Measurements from ENCODE around the gene TPRG1.

TPRG1 gene

DNA sequence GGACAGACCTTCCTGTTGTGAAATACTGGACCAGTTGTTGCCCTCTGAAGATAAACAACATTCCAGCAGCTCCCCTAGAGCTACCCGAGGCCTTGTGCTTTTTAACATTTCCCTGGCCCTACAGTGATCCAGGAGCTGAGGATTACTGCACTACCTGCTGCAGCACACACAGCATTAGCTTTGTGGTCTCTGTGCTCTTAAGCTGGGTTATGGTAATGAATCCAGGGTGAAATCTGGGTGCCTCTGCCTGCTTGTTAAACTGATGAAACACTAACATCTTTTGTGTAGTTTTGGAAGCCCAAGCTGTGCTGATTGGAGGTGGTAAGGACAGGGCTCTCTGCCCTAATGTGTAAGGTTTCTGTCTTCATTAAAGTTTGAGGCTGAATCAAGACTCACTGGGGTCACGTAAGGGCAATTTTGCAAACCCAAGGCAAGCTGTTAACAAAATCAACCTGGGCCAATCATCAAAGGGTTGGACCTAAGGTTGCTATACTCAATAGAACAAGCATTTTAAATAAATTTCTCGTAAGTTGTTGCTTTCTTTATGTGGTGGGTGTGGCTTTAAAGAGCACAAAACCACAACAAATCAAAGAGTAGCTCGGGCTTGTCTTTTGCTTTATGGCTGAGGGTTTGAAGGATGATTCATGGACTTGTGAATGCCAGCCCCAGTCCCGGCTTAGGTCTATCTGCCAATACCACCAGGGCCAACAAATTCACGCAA lies 183.9 kb downstream of the TPRG1 start:
- DNase-seq (ENCODE audit: low read depth) = peak; percentile 38

DNA sequence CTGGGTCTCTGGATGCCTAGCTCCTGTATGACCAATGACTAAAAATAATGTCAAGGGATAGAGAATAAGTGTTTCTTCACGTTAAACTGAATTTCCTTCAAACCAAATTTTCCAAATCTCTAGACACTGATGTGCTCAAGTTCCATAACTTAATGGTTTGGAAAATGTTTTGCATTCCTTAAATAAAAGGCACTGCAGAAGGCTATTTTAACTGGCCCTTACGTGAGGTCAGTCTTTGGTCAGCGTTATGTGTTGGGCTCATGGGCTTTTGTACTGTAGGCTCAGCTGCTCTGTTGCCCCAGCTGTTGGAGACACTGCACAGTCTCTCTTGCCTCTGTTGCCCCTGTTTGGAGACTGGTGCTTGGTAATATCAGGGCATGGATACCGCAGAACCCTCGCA lies 188.5 kb downstream of the TPRG1 start:
- DNase-seq (ENCODE audit: low read depth) = no peak

DNA sequence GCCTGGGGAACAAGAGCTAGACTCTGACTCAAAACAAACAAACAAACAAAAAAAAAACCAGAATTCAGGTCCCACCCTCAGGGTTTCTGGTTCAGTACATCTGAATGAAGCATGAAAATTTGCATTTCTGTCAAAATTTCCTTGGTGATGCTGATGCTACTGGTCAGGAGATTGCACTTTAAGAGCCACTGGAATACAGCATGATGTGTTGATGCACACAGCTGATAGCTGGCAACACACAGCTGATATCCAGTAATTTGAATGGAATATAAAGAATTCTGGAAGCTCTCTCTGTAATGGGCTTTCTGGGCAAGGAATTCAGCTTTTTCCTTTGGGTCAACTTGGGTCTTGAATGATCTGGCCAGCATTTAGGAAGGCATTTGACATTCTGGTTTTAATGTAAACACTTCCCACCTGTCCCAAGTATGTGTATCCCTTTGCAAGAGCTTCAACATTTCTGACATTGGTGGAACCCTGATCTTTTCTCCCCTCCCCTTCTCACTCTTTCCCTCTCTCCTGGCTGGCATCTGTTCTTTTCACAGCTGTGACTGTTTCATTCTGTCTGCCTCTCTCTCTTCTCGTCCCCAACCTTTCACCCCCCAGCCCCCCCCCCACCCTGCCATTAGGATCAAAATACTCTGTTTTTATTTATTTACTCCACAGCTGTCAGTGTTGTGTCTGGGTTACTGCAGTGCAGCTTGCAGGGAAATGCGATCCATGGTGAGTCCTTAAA lies 189.5 kb downstream of the TPRG1 start:
- no peak for DNase-seq (ENCODE audit: low read depth)

DNA sequence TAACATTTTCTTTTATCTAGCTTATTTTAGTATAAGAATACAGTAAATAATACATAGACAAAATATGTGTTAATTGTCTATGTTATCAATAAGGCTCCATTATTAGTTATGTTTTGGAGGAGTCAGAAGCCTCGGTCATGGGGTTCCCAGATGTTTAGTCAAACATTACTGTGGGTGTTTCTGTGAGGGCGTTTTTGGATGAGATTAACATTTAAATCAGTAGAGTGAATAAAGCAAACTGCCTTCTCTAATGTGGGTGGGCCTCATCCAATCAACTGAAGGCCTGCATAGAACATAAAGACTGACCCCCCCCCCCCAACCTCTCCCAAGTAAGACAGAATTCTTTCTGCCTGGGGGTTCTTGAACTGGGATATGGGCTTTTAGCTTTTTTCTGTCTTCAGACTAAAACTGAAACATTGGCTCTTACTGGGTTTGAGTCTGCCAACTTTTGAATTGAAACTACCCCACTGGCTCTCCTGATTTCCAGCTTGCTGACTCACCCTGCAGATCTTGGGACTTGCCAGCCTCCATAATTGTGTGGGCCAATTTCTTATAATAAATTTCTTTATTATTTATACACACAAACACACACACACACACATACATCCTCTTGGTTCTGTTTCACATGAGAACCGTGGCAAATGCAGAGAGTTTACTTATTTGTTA lies 192.0 kb downstream of the TPRG1 start:
- no peak for DNase-seq (ENCODE audit: low read depth)

DNA sequence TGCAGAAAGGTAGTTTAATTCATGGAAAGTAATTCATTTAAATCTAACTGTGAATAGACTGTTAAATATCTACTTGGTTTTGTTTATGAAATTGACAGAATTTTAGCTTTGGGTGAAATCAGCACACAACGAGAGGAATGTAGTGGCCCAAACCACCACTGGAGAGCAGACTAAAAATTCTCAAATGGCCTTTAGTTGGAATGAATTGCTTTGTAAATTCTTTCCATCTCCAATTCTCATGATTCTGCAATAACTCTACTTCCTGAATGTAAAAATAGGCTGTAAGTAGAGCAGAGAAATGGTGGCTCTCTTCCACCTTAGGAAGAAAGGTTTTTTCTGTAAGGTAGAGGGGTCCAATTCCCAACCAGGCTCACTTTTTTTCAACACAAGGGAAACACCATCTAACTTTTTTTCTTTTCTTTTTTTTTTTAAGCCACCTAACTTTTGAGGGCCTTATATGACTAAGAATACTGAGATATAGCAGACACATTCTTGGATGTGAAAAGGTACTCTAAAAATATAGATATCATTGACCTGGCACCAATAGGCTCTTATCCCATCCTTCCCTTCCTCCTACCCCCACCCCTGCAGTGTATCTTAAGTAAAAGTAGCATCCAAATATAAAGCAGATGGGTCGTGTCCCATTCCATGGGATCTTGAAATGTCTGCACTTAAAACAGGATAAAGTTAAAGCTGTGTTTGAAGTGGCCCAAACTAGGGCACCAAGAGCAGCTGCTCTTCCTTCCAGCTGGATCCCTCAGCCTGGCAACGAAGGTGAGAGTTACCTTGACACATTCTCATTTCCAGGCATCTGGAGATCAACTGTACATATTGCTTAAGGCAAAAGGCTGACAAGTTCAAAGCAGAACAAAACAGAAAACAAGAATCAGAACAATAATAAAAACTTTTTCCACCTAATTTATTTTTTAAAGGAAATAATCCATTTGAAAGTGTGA lies 194.1 kb downstream of the TPRG1 start:
- no peak for DNase-seq (ENCODE audit: low read depth)

DNA sequence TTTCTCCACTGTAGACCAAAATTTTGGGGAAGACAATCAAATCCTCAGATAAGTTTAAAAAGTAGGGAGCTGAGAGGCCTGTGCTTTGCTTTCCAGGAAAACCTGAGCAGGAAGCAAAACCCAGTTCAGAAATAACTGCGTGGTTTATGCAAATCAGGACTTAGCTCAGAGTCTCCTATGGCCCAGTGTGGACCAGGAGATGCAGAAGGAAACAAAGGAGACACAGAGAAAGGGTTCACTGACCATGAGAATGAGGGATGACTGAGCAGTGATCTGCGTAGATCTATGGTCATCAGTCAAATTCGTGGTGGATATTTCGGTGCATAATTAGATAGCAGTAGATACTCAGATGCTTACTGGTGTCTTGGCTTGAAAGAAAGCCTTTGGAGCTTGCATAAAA lies 196.6 kb downstream of the TPRG1 start:
- DNase-seq (ENCODE audit: low read depth) = no peak

DNA sequence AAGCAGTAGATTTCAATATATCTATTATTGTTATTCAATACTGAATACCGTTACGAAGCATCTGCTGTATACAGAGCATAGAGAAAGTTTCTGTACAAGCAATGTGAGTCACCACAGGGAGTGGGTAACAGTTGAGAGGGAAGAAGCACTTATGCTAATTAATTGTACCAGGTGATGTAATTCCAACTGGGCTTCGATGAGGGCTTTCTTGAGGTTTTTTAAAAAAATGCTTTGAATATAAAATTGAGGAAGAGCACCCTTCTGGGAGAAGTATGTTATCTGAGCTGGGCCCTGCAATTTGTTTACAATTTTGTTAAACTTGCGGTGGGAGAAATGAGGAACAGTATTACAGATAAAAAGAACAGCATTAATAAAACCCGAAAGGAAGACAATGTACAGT lies 197.9 kb downstream of the TPRG1 start:
- DNase-seq (ENCODE audit: low read depth) = no peak

DNA sequence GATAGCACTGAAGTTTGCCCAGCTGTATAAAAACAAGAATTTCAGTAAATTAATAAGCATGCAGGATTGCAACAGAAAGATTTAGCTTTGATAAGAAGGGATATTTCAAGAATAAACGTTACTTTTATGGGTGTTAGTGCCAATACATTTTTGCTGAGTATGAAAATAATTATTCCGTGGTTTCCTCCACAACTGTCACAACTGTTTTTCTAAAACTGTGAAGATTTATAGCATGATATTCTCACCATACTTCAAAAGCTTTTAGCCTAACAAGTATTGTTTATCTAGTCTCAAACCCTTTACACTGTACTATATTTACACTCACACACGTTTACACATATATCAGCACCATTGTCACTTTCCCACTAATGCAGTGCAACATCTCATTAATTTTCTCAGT lies 200.5 kb downstream of the TPRG1 start:
- no peak for DNase-seq (ENCODE audit: low read depth)
